K562 (cell line): ENCODE data around the gene GIMAP8. TPM values are rescaled to one million over a fixed set of nuclear protein-coding genes. Genes with fewer than 3 reads are reported as not detected.

Source experiments
- C11orf30 ChIP-seq: fragments of 450-650 bp; IDR thresholded peaks from 2 replicates; pipeline ENCODE4 v1.6.1; 2016; ENCODE audit warnings: low read depth, mild to moderate bottlenecking
- EP400 ChIP-seq: fragments of 450-650 bp; IDR thresholded peaks from 2 replicates; pipeline ENCODE4 v1.6.1; 2017; ENCODE audit warnings: antibody characterized with exemption, mild to moderate bottlenecking, moderate library complexity
- FOXK2 ChIP-seq, 2 experiments: fragments of 450-650 bp; IDR thresholded peaks in 1 of 2; conservative IDR thresholded peaks in 1 of 2; 2 replicates each; pipeline ENCODE4 v1.6.1; 2016; ENCODE audit warnings: low read depth in 2 of 2, mild to moderate bottlenecking in 1 of 2
- HDAC8 ChIP-seq: fragments of 450-650 bp; IDR thresholded peaks from 2 replicates; pipeline ENCODE4 v1.6.1; 2016; ENCODE audit warnings: mild to moderate bottlenecking, missing genetic modification characterization, moderate library complexity, missing compliant biosample characterization
- JUN ChIP-seq, 2 experiments: sonication (generic) in 1 of 2; formaldehyde crosslinking in 1 of 2; IDR thresholded peaks; 2 replicates each; pipeline versions ENCODE4 v1.6.1 to v1.8.0; 2012 to 2022; ENCODE audit warnings: borderline replicate concordance in 2 of 2, mild to moderate bottlenecking in 2 of 2, improper control_type of control experiment in 1 of 2, low read depth in 1 of 2, low read length in 1 of 2, missing genetic modification reagents in 1 of 2
- KLF1 ChIP-seq: fragments of 450-650 bp; IDR thresholded peaks from 2 replicates; pipeline ENCODE4 v1.6.1; 2016; ENCODE audit warnings: missing genetic modification characterization, missing compliant biosample characterization
- NBN ChIP-seq: fragments of 450-650 bp; IDR thresholded peaks from 2 replicates; pipeline ENCODE4 v1.6.1; 2016; ENCODE audit warnings: low read depth, mild to moderate bottlenecking
- NCOA4 ChIP-seq: fragments of 450-650 bp; IDR thresholded peaks from 2 replicates; pipeline ENCODE4 v1.6.1; 2018; ENCODE audit warnings: mild to moderate bottlenecking; ENCODE audit not compliant: partially characterized antibody
- NCOA6 ChIP-seq: fragments of 450-650 bp; IDR thresholded peaks from 2 replicates; pipeline ENCODE4 v1.6.1; 2017; ENCODE audit warnings: mild to moderate bottlenecking
- PHF20 ChIP-seq: fragments of 450-650 bp; IDR thresholded peaks from 2 replicates; pipeline ENCODE4 v1.6.1; 2018; ENCODE audit not compliant: partially characterized antibody
- PRMT5 ChIP-seq: sonication (generic); formaldehyde crosslinking; IDR thresholded peaks from 2 replicates; pipeline ENCODE4 v1.5.0; 2020; ENCODE audit warnings: missing genetic modification reagents
- PRPF4 ChIP-seq: fragments of 200-400 bp; formaldehyde crosslinking; IDR thresholded peaks from one replicate; pipeline ENCODE4 v1.6.1; 2017; ENCODE audit warnings: low read length, low read depth, mild to moderate bottlenecking; ENCODE audit not compliant: insufficient read depth, poor library complexity, severe bottlenecking
- RUNX1 ChIP-seq: sonication (generic); IDR thresholded peaks from 2 replicates; pipeline ENCODE4 v1.6.1; 2016; ENCODE audit warnings: antibody characterized with exemption, low read depth
- SREBF1 ChIP-seq: fragments of 150-350 bp; IDR thresholded peaks from 2 replicates; pipeline ENCODE4 v1.6.1; 2014; ENCODE audit warnings: antibody characterized with exemption, low read depth, low read length, borderline replicate concordance
- TARDBP ChIP-seq: fragments of 450-650 bp; IDR thresholded peaks from 2 replicates; pipeline ENCODE4 v1.6.1; 2016
- THRAP3 ChIP-seq: fragments of 450-650 bp; IDR thresholded peaks from 2 replicates; pipeline ENCODE4 v1.6.1; 2016; ENCODE audit warnings: mild to moderate bottlenecking, inconsistent platforms, borderline replicate concordance
- U2AF1 ChIP-seq: fragments of 200-400 bp; formaldehyde crosslinking; optimal IDR thresholded peaks from 2 replicates; pipeline ENCODE3; 2017; ENCODE audit warnings: mild to moderate bottlenecking, low read depth, low read length, moderate library complexity
- WHSC1 ChIP-seq: IDR thresholded peaks from one replicate; pipeline ENCODE4 v1.6.1; 2012; ENCODE audit warnings: low read length, control low read depth, inconsistent platforms
- ZNF212 ChIP-seq: fragments of 450-650 bp; formaldehyde crosslinking; IDR thresholded peaks from 2 replicates; pipeline ENCODE4 v1.4.0; 2020; ENCODE audit warnings: mild to moderate bottlenecking
- ZNF232 ChIP-seq: sonication (generic); formaldehyde crosslinking; IDR thresholded peaks from 2 replicates; pipeline ENCODE4 v1.8.0; 2022; ENCODE audit warnings: mild to moderate bottlenecking, missing genetic modification reagents
- ZNF79 ChIP-seq: fragments of 250-450 bp; sonication (Bioruptor Pico); IDR thresholded peaks from 2 replicates; pipeline ENCODE4 v1.4.0; 2020; ENCODE audit warnings: low read depth, mild to moderate bottlenecking, moderate library complexity
- polyA plus RNA-seq, 8 experiments: library from polyadenylated mRNA; depleted of rRNA in 4 of 8; stranded (reverse) in 5 of 8; unstranded in 3 of 8; fragments of >200 nt; fragmentation: Nextera tagmentation in 2 of 8; fragmentation: Illumina TruSeq in 1 of 8; extraction: Ambion mirVana in 2 of 8; extraction: Trizol in 1 of 8; gene quantifications; 2 replicates each; pipeline versions ENCODE4 v1.2.1 to v1.2.3, GENCODE V29; 2011 to 2014; ENCODE audit warnings: inconsistent platforms in 1 of 8, missing spikeins in 1 of 8
- total RNA-seq, 7 experiments: library from RNA; depleted of rRNA in 6 of 7; stranded (reverse); fragments of >200 nt in 6 of 7; fragmentation: Illumina TruSeq in 2 of 7; extraction: Trizol in 2 of 7; gene quantifications; 2 replicates each; pipeline versions ENCODE4 v1.2.1 to v1.2.3, GENCODE V29; 2011 to 2021; ENCODE audit warnings: low replicate concordance in 1 of 7
- TF ChIP-seq, protein P1 (sequence below), 2 experiments: fragments of 450-650 bp; formaldehyde crosslinking in 1 of 2; IDR thresholded peaks; 2 replicates each; pipeline versions ENCODE4 v1.4.0 to v1.6.1; 2014 to 2020; ENCODE audit warnings: mild to moderate bottlenecking in 2 of 2, borderline replicate concordance in 1 of 2, low read depth in 1 of 2

The GIMAP8 gene
- total and polyA plus RNA-seq, 9 of the 15 experiments (the other 6 are each of a cell fraction or from before 2014, with no cell fraction given) = not detected

DNA sequence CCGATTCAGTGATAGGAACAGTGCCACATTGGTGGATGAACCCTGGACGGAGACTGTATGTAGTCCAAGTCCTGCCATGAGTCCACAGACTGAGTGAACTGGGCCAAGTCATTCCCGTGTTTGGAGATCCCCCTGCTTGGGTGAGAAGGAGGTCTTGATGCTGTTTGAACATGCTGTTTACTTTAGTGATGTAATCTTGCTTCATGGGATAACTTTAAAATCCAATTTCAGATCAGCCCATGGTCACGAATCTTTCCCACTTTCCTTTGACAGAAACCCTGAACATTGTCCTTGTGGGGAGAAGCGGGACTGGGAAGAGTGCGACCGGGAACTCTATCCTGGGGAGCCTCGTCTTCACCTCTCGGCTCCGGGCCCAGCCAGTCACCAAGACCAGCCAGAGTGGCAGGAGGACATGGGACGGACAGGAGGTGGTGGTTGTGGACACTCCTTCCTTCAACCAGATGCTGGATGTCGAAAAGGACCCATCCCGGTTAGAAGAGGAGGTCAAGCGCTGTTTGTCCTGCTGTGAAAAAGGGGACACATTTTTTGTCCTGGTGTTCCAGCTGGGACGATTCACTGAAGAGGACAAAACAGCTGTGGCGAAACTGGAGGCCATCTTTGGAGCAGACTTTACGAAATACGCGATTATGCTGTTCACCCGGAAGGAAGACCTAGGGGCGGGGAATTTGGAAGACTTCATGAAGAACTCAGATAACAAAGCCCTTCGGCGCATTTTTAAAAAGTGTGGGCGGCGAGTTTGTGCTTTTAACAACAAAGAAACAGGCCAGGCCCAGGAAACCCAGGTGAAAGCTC lies 26.6 kb downstream of the GIMAP8 start (continued):
- TF ChIP-seq C11orf30 (no peak), PRPF4 (no peak), WHSC1 (no peak), SREBF1 (no peak), JUN (IDR thresholded peaks at IDR 0.05; ENCODE audit: borderline replicate concordance, low read depth, low read length) (no peak), JUN (CRISPR knock-in tag; IDR thresholded peaks at IDR 0.05; ENCODE audit: borderline replicate concordance) (no peak), NCOA6 (no peak), ZNF232 (CRISPR knock-in tag) (no peak), U2AF1 (no peak), ZNF79 (CRISPR knock-in tag) (no peak), THRAP3 (no peak), KLF1 (tag) (no peak), TARDBP (no peak), RUNX1 (no peak), NBN (no peak), NCOA4 (no peak), ZNF212 (CRISPR knock-in tag) (no peak), FOXK2 (conservative IDR thresholded peaks at IDR 0.05 in 1 of 2, IDR thresholded peaks at IDR 0.05 in 1 of 2; ENCODE audit: low read depth in 2 of 2) (no peak), HDAC8 (tag) (no peak), EP400 (no peak), PHF20 (no peak), PRMT5 (CRISPR knock-in tag) (no peak)
- TF ChIP-seq, protein P1, sequence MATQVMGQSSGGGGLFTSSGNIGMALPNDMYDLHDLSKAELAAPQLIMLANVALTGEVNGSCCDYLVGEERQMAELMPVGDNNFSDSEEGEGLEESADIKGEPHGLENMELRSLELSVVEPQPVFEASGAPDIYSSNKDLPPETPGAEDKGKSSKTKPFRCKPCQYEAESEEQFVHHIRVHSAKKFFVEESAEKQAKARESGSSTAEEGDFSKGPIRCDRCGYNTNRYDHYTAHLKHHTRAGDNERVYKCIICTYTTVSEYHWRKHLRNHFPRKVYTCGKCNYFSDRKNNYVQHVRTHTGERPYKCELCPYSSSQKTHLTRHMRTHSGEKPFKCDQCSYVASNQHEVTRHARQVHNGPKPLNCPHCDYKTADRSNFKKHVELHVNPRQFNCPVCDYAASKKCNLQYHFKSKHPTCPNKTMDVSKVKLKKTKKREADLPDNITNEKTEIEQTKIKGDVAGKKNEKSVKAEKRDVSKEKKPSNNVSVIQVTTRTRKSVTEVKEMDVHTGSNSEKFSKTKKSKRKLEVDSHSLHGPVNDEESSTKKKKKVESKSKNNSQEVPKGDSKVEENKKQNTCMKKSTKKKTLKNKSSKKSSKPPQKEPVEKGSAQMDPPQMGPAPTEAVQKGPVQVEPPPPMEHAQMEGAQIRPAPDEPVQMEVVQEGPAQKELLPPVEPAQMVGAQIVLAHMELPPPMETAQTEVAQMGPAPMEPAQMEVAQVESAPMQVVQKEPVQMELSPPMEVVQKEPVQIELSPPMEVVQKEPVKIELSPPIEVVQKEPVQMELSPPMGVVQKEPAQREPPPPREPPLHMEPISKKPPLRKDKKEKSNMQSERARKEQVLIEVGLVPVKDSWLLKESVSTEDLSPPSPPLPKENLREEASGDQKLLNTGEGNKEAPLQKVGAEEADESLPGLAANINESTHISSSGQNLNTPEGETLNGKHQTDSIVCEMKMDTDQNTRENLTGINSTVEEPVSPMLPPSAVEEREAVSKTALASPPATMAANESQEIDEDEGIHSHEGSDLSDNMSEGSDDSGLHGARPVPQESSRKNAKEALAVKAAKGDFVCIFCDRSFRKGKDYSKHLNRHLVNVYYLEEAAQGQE (IDR thresholded peaks at IDR 0.05; ENCODE audit: borderline replicate concordance) = no peak
- TF ChIP-seq, protein P1 (CRISPR knock-in tag; IDR thresholded peaks at IDR 0.05; ENCODE audit: low read depth) = no peak
